ENCODE measurements around the gene GNRHR.

DNA sequence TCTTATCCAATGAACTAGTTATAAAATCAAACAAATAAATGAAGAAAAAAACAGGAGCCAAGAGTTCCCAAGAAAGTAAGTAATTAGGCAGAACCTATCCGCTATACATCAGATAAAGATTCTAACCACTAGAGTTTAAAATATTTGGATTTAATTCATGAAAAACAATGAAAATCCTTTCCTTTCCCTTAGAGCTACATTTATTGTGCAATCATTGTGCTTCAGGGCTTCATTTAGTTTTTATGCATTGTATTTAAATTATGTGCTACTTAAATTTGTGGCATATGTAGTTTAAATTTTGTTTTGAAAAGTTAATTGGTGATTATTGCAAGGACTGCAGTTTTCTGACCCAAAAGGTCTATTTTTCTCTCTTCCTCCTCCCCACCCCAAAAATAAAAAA, 17.9 kb downstream of the GNRHR start:
- TF ChIP-seq POLR2A (IDR thresholded peaks at IDR 0.05; ENCODE audit: low read depth, low read length) (no peak), MAFK (IDR thresholded peaks at IDR 0.05; ENCODE audit: low read depth, low read length) (no peak), FOS (IDR thresholded peaks at IDR 0.05; ENCODE audit: low read depth, low read length) (no peak), SMC3 (IDR thresholded peaks at IDR 0.05; ENCODE audit: low read depth, low read length) (no peak), RAD21 (IDR thresholded peaks at IDR 0.05; ENCODE audit: low read length) (no peak), MAZ (IDR thresholded peaks at IDR 0.05; ENCODE audit: borderline replicate concordance, low read depth, low read length) (no peak), RFX5 (IDR thresholded peaks at IDR 0.05; ENCODE audit: low read depth, low read length) (no peak), NFE2L2 (IDR thresholded peaks at IDR 0.05; ENCODE audit: low read depth, low read length) (no peak), CEBPB (IDR thresholded peaks at IDR 0.05; ENCODE audit: low read depth, low read length) (peak; percentile 74)
- TF ChIP-seq, protein P1, sequence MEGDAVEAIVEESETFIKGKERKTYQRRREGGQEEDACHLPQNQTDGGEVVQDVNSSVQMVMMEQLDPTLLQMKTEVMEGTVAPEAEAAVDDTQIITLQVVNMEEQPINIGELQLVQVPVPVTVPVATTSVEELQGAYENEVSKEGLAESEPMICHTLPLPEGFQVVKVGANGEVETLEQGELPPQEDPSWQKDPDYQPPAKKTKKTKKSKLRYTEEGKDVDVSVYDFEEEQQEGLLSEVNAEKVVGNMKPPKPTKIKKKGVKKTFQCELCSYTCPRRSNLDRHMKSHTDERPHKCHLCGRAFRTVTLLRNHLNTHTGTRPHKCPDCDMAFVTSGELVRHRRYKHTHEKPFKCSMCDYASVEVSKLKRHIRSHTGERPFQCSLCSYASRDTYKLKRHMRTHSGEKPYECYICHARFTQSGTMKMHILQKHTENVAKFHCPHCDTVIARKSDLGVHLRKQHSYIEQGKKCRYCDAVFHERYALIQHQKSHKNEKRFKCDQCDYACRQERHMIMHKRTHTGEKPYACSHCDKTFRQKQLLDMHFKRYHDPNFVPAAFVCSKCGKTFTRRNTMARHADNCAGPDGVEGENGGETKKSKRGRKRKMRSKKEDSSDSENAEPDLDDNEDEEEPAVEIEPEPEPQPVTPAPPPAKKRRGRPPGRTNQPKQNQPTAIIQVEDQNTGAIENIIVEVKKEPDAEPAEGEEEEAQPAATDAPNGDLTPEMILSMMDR (conservative IDR thresholded peaks at IDR 0.05; ENCODE audit: low read depth, low read length) = no peak
- TF ChIP-seq, protein P2, sequence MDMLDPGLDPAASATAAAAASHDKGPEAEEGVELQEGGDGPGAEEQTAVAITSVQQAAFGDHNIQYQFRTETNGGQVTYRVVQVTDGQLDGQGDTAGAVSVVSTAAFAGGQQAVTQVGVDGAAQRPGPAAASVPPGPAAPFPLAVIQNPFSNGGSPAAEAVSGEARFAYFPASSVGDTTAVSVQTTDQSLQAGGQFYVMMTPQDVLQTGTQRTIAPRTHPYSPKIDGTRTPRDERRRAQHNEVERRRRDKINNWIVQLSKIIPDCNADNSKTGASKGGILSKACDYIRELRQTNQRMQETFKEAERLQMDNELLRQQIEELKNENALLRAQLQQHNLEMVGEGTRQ (IDR thresholded peaks at IDR 0.05; ENCODE audit: low read depth, low read length) = no peak
- TF ChIP-seq, protein P3, sequence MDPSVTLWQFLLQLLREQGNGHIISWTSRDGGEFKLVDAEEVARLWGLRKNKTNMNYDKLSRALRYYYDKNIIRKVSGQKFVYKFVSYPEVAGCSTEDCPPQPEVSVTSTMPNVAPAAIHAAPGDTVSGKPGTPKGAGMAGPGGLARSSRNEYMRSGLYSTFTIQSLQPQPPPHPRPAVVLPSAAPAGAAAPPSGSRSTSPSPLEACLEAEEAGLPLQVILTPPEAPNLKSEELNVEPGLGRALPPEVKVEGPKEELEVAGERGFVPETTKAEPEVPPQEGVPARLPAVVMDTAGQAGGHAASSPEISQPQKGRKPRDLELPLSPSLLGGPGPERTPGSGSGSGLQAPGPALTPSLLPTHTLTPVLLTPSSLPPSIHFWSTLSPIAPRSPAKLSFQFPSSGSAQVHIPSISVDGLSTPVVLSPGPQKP (IDR thresholded peaks at IDR 0.05; ENCODE audit: borderline replicate concordance, low read depth, low read length) = no peak

Measured in IMR-90 (cell line).